PC-9 (cell line): ENCODE measurements around the gene MRPL14. TPM values are rescaled to one million over a fixed set of nuclear protein-coding genes. Genes with fewer than 3 reads are reported as not detected.

ENCODE experiments used
- BruUV-seq: library from RNA; stranded (reverse); fragments of 400-500 nt; replicated peaks from 2 replicates; lab custom pipeline; 2021; lab: Mats Ljungman, UMichigan
- CTCF ChIA-PET: fragments of 300-600 bp; sonication (Branson Sonifier 250); formaldehyde crosslinking; loops from one replicate; lab custom pipeline; 2022; ENCODE audit warnings: antibody characterized with exemption; lab: Charles Lee
- POLR2A ChIA-PET: fragments of 300-600 bp; sonication (Branson Sonifier 250); formaldehyde crosslinking; loops from one replicate; lab custom pipeline; 2022; ENCODE audit warnings: antibody characterized with exemption; ENCODE audit not compliant: unreplicated experiment; lab: Charles Lee
- DNase-seq, 2 experiments: peaks; one replicate each; pipeline versions ENCODE4 v3.0.0 to v3.0.0-alpha.2; 2015 to 2022; ENCODE audit warnings: mixed read lengths in 1 of 2
- H2AFZ ChIP-seq: fragments of 200-600 bp; sonication (generic); 2 replicates; pipeline ENCODE4 v1.8.1; 2017; ENCODE audit warnings: antibody characterized with exemption
- H3F3A ChIP-seq: fragments of 200-600 bp; sonication (generic); 2 replicates; pipeline ENCODE4 v1.8.1; 2017; ENCODE audit warnings: antibody characterized with exemption, mild to moderate bottlenecking, low read depth; ENCODE audit not compliant: insufficient read depth
- H3K27ac ChIP-seq: fragments of 200-600 bp; sonication (generic); 2 replicates; pipeline ENCODE4 v1.6.1; 2016; ENCODE audit warnings: mixed run types
- H3K27me3 ChIP-seq: fragments of 200-600 bp; sonication (generic); 2 replicates; pipeline ENCODE4 v1.6.1; 2016; ENCODE audit warnings: low read depth, mixed run types; ENCODE audit not compliant: insufficient read depth
- H3K36me3 ChIP-seq: fragments of 200-600 bp; sonication (generic); 2 replicates; pipeline ENCODE4 v1.6.1; 2016; ENCODE audit warnings: low read depth, mixed run types
- H3K4me1 ChIP-seq: fragments of 200-600 bp; sonication (generic); replicated peaks from 2 replicates; pipeline ENCODE4 v1.6.1; 2016; ENCODE audit warnings: mixed run types; ENCODE audit not compliant: insufficient read depth
- H3K4me2 ChIP-seq: fragments of 200-600 bp; sonication (generic); 2 replicates; pipeline ENCODE4 v1.6.1; 2017; ENCODE audit warnings: mixed run types
- H3K4me3 ChIP-seq: fragments of 200-600 bp; sonication (generic); 2 replicates; pipeline ENCODE4 v1.6.1; 2016; ENCODE audit warnings: mixed run types
- H3K79me2 ChIP-seq: fragments of 200-600 bp; sonication (generic); 2 replicates; pipeline ENCODE4 v1.6.1; 2017; ENCODE audit warnings: low read depth, mixed run types
- H3K9me2 ChIP-seq: fragments of 200-600 bp; sonication (generic); 2 replicates; pipeline ENCODE4 v1.8.1; 2017; ENCODE audit warnings: mild to moderate bottlenecking; ENCODE audit not compliant: insufficient read depth
- H3K9me3 ChIP-seq: fragments of 200-600 bp; sonication (generic); 2 replicates; pipeline ENCODE4 v1.8.1; 2016; ENCODE audit warnings: low read depth; ENCODE audit not compliant: insufficient read depth
- H4K20me1 ChIP-seq: fragments of 200-600 bp; sonication (generic); 2 replicates; pipeline ENCODE4 v1.8.1; 2017; ENCODE audit not compliant: insufficient read depth
- EZH2 ChIP-seq: fragments of 200-600 bp; sonication (generic); IDR thresholded peaks from 2 replicates; pipeline ENCODE4 v1.8.0; 2017; ENCODE audit warnings: antibody characterized with exemption, low read depth
- intact Hi-C: fragments of 100-400 bp; cut with micrococcal nuclease; formaldehyde crosslinking; loops from one replicate; pipeline ENCODE4 v1.10.0; 2022; ENCODE audit not compliant: unreplicated experiment
- total RNA-seq: library from RNA; stranded (reverse); gene quantifications from 2 replicates; pipeline ENCODE4 v1.2.3, GENCODE V29; 2021
- TF ChIP-seq, protein P1 (sequence below): fragments of 200-600 bp; sonication (generic); conservative IDR thresholded peaks from 2 replicates; pipeline ENCODE4 v1.6.1; 2017; ENCODE audit warnings: mixed run types, antibody characterized with exemption, mild to moderate bottlenecking, moderate library complexity

MRPL14 gene
- total RNA-seq, 1 experiment from 2014 or later = 96.3 TPM

- no peak for DNase-seq
- TF ChIP-seq, protein P1, sequence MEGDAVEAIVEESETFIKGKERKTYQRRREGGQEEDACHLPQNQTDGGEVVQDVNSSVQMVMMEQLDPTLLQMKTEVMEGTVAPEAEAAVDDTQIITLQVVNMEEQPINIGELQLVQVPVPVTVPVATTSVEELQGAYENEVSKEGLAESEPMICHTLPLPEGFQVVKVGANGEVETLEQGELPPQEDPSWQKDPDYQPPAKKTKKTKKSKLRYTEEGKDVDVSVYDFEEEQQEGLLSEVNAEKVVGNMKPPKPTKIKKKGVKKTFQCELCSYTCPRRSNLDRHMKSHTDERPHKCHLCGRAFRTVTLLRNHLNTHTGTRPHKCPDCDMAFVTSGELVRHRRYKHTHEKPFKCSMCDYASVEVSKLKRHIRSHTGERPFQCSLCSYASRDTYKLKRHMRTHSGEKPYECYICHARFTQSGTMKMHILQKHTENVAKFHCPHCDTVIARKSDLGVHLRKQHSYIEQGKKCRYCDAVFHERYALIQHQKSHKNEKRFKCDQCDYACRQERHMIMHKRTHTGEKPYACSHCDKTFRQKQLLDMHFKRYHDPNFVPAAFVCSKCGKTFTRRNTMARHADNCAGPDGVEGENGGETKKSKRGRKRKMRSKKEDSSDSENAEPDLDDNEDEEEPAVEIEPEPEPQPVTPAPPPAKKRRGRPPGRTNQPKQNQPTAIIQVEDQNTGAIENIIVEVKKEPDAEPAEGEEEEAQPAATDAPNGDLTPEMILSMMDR = no peak
- no peak for TF ChIP-seq EZH2
- peaks cover 59% of the 10 kb centered on the region for H3K4me1 ChIP-seq
- ChIA-PET POLR2A (interaction anchor here (0.7 kb wide), 1 partner anchor 22 kb away, joined by 5 read pairs; no protein-coding TSS in a partner anchor), CTCF (interaction anchor here (1.0 kb wide), 1 partner anchor 9 kb away, joined by 3 read pairs; no protein-coding TSS in a partner anchor)
- 0 out of 2 replicates have a peak, but pooled peaks cover 10% of the 10 kb centered on the region for H3K79me2 ChIP-seq
- H3K4me2 ChIP-seq = peak overlapping the region; percentile 21
- no peaks in the 10 kb centered on the region for H3K27me3 ChIP-seq
- no peaks in the 10 kb centered on the region for H3K9me3 ChIP-seq
- peaks cover 2% of the 10 kb centered on the region; the same call in 1 of the 2 replicates for H3K36me3 ChIP-seq
- no peaks in the 10 kb centered on the region for H3K9me2 ChIP-seq
- no peaks in the 10 kb centered on the region for H4K20me1 ChIP-seq
- H2AFZ ChIP-seq = no peak overlapping the region
- peaks cover 35% of the 10 kb centered on the region for H3F3A ChIP-seq
- H3K27ac ChIP-seq = peak overlapping the region; percentile 60
- TSS peak; percentile 36 for BruUV-seq
- no peak overlapping the region for H3K4me3 ChIP-seq
- intact Hi-C loops = no loop called here
Measured at GRCh38 chr6:44064948-44065272, 62.3 kb downstream of the MRPL14 start.

GRCh38 chr6:44064089-44064947, 62.9 kb downstream of the MRPL14 start:
- intact Hi-C loops = no loop called here
- CTCF ChIA-PET = interaction anchor here (0.6 to 1.0 kb wide), 2 partner anchors 9 to 116 kb away, joined by 3 read pairs; no protein-coding TSS in a partner anchor
- Histone ChIP-seq H3K27me3 (no peaks in the 10 kb centered on the region), H3K9me2 (no peaks in the 10 kb centered on the region), H3K4me3 (no peak overlapping the region), H3K27ac (peak overlapping the region; percentile 60), H3K79me2 (0 out of 2 replicates have a peak, but pooled peaks cover 6% of the 10 kb centered on the region), H3F3A (peaks cover 41% of the 10 kb centered on the region), H4K20me1 (no peaks in the 10 kb centered on the region), H2AFZ (no peak overlapping the region), H3K36me3 (peaks cover 5% of the 10 kb centered on the region; the same call in 1 of the 2 replicates), H3K9me3 (no peaks in the 10 kb centered on the region), H3K4me2 (peak overlapping the region; percentile 21), H3K4me1 (peaks cover 65% of the 10 kb centered on the region)
- POLR2A ChIA-PET = interaction anchor here (0.6 to 0.7 kb wide), 4 partner anchors 21 to 988 kb away, joined by 3 to 11 read pairs (median 4); partner anchors contain the start of gene PTK7
- BruUV-seq = no TSS peak
- DNase-seq = peak; percentile 71 to 77
- TF ChIP-seq EZH2 = no peak
- TF ChIP-seq, protein P1 = no peak

GRCh38 chr6:44063561-44064059, 63.6 kb downstream of the MRPL14 start:
- ChIA-PET POLR2A (interaction anchor here (0.6 kb wide), 3 partner anchors 298 to 988 kb away, joined by 3 to 11 read pairs (median 3); partner anchors contain the start of gene PTK7), CTCF (interaction anchor here (0.6 to 0.7 kb wide), 2 partner anchors 115 to 1113 kb away, joined by 3 read pairs; no protein-coding TSS in a partner anchor)
- intact Hi-C loops = no loop called here
- Histone ChIP-seq H2AFZ (no peak overlapping the region), H3K27ac (no peak overlapping the region), H3K4me3 (no peak overlapping the region), H3K4me2 (no peak overlapping the region), H3K79me2 (0 out of 2 replicates have a peak, but pooled peaks cover under 1% of the 10 kb centered on the region), H4K20me1 (no peaks in the 10 kb centered on the region), H3K4me1 (peaks cover 64% of the 10 kb centered on the region), H3K27me3 (no peaks in the 10 kb centered on the region), H3K9me2 (no peaks in the 10 kb centered on the region), H3K9me3 (no peaks in the 10 kb centered on the region), H3F3A (peaks cover 41% of the 10 kb centered on the region), H3K36me3 (peaks cover 5% of the 10 kb centered on the region; the same call in 1 of the 2 replicates)
- BruUV-seq = no TSS peak
- no peak for DNase-seq
- no peak for TF ChIP-seq EZH2
- TF ChIP-seq, protein P1 = no peak

Other genes with a start within 250 kb of the MRPL14 start
- 36.1 and 38.5 TPM in 2 replicates for gene TMEM63B, start 102 bp upstream of the MRPL14 start, total RNA-seq
- not detected in 2 replicates for gene CAPN11, start 31.4 kb upstream of the MRPL14 start, total RNA-seq
- gene MYMX, start 89.5 kb upstream of the MRPL14 start, total RNA-seq = not detected in 2 replicates
- gene SLC29A1, start 96.1 kb upstream of the MRPL14 start, total RNA-seq = 45.3 and 46.9 TPM in 2 replicates
- 895 and 1,136 TPM in 2 replicates for gene HSP90AB1, start 119.6 kb upstream of the MRPL14 start, total RNA-seq
- 57.6 and 59.7 TPM in 2 replicates for gene SLC35B2, start 130.1 kb upstream of the MRPL14 start, total RNA-seq
- 7.6 and 10.2 TPM in 2 replicates for gene NFKBIE, start 138.1 kb upstream of the MRPL14 start, total RNA-seq
- not detected in 2 replicates for gene TMEM151B, start 143.0 kb upstream of the MRPL14 start, total RNA-seq
- 11.6 and 12.5 TPM in 2 replicates for gene AARS2, start 185.9 kb upstream of the MRPL14 start, total RNA-seq
- not detected in 2 replicates for gene SPATS1, start 215.2 kb upstream of the MRPL14 start, total RNA-seq